GM20000 (cell line): ENCODE data around the gene TBCK.

Experiments used
- DNase-seq: peaks from one replicate; pipeline ENCODE4 v3.0.0; 2012; ENCODE audit warnings: low spot score
- TF ChIP-seq, protein P1 (sequence below): IDR thresholded peaks from 2 replicates; pipeline ENCODE4 v1.5.1; 2012; ENCODE audit warnings: mild to moderate bottlenecking, control low read depth; ENCODE audit errors: extremely low read depth, missing control alignments

The TBCK gene

DNA sequence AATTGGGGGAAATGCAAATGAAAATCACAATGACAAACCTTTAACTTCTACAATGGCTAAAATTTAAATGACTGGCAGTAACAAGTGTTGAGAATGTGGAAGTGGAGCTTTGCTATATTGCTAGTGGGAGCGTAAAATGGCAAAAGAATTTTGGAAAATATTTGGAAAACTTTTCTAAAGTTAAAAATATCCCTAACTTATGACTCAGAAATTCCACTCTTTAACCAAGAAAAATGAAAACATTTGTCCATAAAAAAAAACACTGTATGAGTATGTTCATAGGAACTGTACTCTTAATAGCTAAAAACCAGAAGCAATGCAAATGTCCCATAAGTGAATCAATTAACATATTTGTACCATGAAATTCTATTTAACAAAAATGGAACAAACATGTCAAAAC, 3.6 kb downstream of the TBCK start:
- no peak for DNase-seq
- TF ChIP-seq, protein P1, sequence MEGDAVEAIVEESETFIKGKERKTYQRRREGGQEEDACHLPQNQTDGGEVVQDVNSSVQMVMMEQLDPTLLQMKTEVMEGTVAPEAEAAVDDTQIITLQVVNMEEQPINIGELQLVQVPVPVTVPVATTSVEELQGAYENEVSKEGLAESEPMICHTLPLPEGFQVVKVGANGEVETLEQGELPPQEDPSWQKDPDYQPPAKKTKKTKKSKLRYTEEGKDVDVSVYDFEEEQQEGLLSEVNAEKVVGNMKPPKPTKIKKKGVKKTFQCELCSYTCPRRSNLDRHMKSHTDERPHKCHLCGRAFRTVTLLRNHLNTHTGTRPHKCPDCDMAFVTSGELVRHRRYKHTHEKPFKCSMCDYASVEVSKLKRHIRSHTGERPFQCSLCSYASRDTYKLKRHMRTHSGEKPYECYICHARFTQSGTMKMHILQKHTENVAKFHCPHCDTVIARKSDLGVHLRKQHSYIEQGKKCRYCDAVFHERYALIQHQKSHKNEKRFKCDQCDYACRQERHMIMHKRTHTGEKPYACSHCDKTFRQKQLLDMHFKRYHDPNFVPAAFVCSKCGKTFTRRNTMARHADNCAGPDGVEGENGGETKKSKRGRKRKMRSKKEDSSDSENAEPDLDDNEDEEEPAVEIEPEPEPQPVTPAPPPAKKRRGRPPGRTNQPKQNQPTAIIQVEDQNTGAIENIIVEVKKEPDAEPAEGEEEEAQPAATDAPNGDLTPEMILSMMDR: no peak

DNA sequence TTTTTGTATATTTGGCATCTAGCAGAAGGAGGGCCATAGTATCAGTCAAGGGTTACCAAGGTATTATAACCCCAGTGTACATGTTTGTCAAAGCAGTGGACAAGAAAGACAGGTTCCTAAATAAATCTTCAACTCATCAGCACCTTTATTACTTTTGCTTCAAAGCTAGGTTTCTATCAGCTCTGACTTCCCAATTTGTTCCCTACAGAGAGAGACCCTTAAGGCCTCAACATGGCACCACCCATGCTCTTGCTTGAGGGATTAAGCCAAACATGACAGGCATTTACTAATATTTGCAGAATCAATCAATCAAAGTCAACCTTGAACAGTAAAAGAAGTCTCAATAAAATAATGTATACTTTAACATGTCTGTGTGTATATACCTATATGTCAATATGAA, 9.4 kb downstream of the TBCK start:
- no peak for DNase-seq
- TF ChIP-seq, protein P1: no peak

DNA sequence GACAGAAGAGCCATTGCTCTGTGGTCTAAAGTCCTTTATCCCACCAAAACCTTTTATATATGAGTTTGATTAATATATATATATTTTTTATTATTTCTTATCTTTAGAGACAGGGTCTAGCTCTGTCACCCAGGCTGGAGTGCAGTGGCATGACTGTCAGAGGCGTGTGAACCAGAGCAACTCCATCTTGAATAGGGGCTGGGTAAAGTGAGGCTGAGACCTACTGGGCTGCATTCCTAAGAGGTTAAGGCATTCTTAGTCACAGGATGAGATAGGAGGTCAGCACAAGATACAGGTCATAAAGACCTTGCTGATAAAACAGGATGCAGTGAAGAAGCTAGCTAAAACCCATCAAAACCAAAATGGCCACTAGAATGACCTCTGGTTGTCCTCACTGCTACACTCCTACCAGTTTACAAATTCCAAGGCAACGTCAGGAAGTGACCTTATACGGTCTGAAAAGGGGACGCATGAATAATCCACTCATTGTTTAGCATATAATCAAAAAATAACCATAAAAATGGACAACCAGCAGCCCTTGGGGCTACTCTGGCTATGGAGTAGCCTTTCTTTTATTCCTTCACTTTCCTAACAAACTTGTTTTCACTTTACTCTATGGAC, 10.5 kb downstream of the TBCK start:
- TF ChIP-seq, protein P1: no peak
- no peak for DNase-seq

DNA sequence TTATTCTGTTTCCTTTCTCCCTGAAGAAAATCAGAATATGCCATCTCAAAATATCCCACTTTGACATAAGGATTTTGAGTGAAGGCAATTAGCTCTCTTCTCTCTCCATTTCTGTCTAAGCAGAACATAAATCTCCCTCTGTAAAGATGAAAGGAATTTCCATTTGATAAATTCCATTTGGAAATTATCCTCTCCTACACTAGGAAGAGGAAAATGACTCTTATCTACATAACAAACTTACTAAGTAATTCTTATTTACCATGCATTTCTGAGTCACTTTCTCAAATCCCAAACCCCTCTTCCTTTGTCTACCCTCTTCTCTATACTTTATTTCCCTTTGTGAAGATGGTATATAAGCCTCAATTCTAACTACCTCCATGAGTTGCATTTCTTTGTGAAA, 11.4 kb downstream of the TBCK start:
- TF ChIP-seq, protein P1: no peak
- no peak for DNase-seq

DNA sequence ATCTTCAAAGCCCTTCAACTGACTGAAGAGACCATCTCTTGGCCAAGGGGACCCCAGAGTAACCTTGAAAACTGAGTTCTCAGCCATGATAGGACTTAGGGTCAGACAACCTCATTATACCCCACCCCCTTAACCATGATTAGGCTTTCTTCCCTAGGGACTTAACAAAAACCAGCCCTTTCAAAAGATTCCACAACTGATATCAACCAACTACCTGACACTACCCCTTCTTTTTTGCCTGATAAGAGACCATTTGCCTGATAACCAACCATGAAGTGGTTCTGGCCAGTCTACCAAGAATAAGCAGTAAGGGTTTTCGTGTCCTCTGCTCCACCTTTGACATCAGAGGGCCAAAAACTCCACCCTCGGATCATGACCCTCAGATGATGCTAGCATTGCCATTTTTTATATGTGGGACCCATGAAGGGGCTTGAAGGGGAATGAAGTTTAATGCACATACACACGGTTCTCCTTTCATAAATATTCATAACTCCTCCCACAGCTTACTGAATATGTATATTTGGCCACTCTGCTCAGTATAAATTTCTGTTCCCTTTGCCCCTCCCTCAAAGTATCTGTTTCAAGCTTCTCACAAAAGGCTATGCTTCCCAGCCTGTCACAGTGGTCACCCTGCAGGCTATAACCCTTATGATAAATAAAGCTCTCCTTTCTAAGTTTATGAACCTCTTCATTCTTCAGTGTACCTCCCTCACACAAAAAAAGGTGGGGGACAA, 12.3 kb downstream of the TBCK start:
- DNase-seq: no peak
- TF ChIP-seq, protein P1: no peak

DNA sequence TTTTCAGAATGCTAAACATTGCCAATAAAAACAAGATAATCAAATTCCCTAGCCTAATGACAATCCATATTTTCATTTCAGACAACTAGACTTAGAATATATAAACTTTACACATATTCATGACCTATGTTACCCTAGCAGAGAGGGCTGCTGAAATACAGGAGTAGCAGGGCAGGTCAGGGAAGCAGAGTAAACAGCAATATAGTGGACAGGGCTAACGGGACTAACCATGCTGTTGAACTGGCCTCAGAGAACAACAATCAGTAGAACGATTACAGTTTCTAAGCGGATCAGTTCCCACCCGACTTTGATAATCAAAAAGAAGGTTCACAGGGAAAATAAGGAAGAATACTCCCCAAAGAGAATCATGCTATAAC, 14.0 kb downstream of the TBCK start:
- no peak for DNase-seq
- TF ChIP-seq, protein P1: no peak

DNA sequence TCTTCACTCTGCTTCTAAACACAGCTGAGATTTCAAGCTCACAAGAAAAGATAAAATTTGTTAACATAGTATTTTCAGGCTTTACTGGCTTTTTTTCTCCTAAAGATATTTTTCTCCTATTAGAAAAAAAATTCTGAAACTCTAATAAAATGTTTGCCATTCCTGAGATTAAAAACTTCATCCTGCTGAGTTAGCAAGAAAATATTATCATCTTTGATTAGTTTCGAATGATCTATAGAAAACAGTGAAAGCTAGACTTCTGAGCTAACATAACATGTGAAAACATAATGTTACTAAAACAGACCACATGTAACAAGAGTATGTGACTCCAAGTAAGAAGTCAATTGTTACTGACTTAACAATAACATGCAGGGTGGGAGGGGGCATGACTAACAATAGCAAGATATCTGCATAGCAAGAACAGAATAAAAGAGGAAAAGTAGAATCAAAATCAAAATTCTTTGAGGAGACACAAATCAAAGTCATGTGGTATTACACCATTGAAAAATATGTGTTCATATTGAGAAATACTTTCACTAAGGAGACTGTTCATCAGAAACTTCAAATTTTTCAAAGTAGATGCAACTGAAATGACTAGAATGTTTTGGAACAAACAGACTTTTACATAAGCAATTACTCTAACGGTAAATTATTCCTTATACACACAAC, 14.5 kb downstream of the TBCK start:
- DNase-seq: no peak
- TF ChIP-seq, protein P1: no peak
